NCI-H460 (cell line): ENCODE data around the gene SURF1. TPM values are rescaled to one million over a fixed set of nuclear protein-coding genes. Genes with fewer than 3 reads are reported as not detected.
"Not testable (repeated sequence)": the region's sequence is repeated elsewhere in the genome, so short reads cannot be mapped to it uniquely, and the experiment has no call there.

Source experiments
- DNase-seq: peaks from one replicate; pipeline ENCODE4 v3.0.0-alpha.2; 2016; ENCODE audit warnings: low read depth; ENCODE audit errors: extremely low read depth
- total RNA-seq: library from RNA; depleted of rRNA; stranded (reverse); fragments of >200 nt; shearing (Covaris generic); gene quantifications from 2 replicates; pipeline ENCODE4 v1.2.3, GENCODE V29; 2014

Gene SURF1
- total RNA-seq, 1 experiment from 2014 or later: 23.8 TPM

GRCh38 chr9:133346021-133346785 is 10.1 kb downstream of the SURF1 start:
- no peak for DNase-seq

- no peak for DNase-seq
Measured at GRCh38 chr9:133345596-133345995, 10.7 kb downstream of the SURF1 start.

GRCh38 chr9:133344979-133345378 is 11.3 kb downstream of the SURF1 start:
- DNase-seq: no peak

GRCh38 chr9:133344071-133344470 is 12.2 kb downstream of the SURF1 start:
- no peak for DNase-seq

- DNase-seq: no peak
Measured at GRCh38 chr9:133342570-133342969, 13.7 kb downstream of the SURF1 start.

- no peak for DNase-seq
Measured at GRCh38 chr9:133342069-133342406, 14.2 kb downstream of the SURF1 start.

- no peak for DNase-seq
Measured at GRCh38 chr9:133341369-133342068, 14.8 kb downstream of the SURF1 start.

GRCh38 chr9:133340916-133341315 is 15.4 kb downstream of the SURF1 start:
- no peak for DNase-seq

GRCh38 chr9:133340256-133340655 is 16.0 kb downstream of the SURF1 start:
- no peak for DNase-seq

GRCh38 chr9:133339641-133340040 is 16.6 kb downstream of the SURF1 start:
- DNase-seq: no peak

GRCh38 chr9:133335924-133336811 is 20.1 kb downstream of the SURF1 start, which contains the start of gene SURF6:
Gene SURF6, minus strand, starts transcription at chr9:133336188. Its CDS starts 56 bp downstream, at chr9:133336132.
- DNase-seq: peak; percentile 88

GRCh38 chr9:133334888-133335287 is 21.4 kb downstream of the SURF1 start:
- not testable (repeated sequence) for DNase-seq

GRCh38 chr9:133334161-133334560 is 22.1 kb downstream of the SURF1 start:
- DNase-seq: no peak

GRCh38 chr9:133333566-133333965 is 22.7 kb downstream of the SURF1 start:
- no peak for DNase-seq

GRCh38 chr9:133333011-133333410 is 23.3 kb downstream of the SURF1 start:
- DNase-seq: no peak

- DNase-seq: no peak
Measured at GRCh38 chr9:133332381-133332730, 23.9 kb downstream of the SURF1 start.

GRCh38 chr9:133331641-133332380 is 24.5 kb downstream of the SURF1 start:
- DNase-seq: no peak

- no peak for DNase-seq
Measured at GRCh38 chr9:133331221-133331620, 25.1 kb downstream of the SURF1 start.

GRCh38 chr9:133329306-133330156 is 26.8 kb downstream of the SURF1 start:
- not testable (repeated sequence) for DNase-seq
